SU-DHL-6 (cell line): ENCODE data around the gene EYS.

Experiments used
- CTCF ChIP-seq: fragments of 200-600 bp; sonication (generic); IDR thresholded peaks from one replicate; pipeline ENCODE4 v1.5.1; 2017; ENCODE audit warnings: antibody characterized with exemption, mild to moderate bottlenecking, low read length, moderate library complexity; ENCODE audit not compliant: insufficient read depth, poor library complexity, severe bottlenecking
- EZH2phosphoT487 ChIP-seq: fragments of 200-600 bp; sonication (generic), shearing (Covaris generic); conservative IDR thresholded peaks from 2 replicates; pipeline ENCODE4 v1.6.1; 2018; ENCODE audit warnings: mild to moderate bottlenecking, antibody characterized with exemption, low read length, moderate library complexity, mixed read lengths

- TF ChIP-seq CTCF (no peak), EZH2phosphoT487 (no peak)
Observed at GRCh38 chr6:64376394-64376793, 1330.6 kb downstream of the EYS start.
